GM23338 (cell line): ENCODE measurements around the gene ITPRIP. TPM values are rescaled to one million over a fixed set of nuclear protein-coding genes. Genes with fewer than 3 reads are reported as not detected.

Source experiments
- ATAC-seq: fragments of 200-7000 bp; cut with Tn5 transposase; 3 replicates; pipeline ENCODE4 v1.9.1; 2020
- DNase-seq: peaks from one replicate; pipeline ENCODE4 v3.0.0-alpha.2; 2015; ENCODE audit warnings: low spot score
- H2AFZ ChIP-seq: fragments of 200-600 bp; sonication (generic); 2 replicates; pipeline ENCODE4 v1.8.0; 2016; ENCODE audit warnings: antibody characterized with exemption, mild to moderate bottlenecking, moderate library complexity
- H3F3A ChIP-seq: fragments of 200-600 bp; sonication (generic); replicated peaks from 2 replicates; pipeline ENCODE4 v1.8.0; 2017; ENCODE audit warnings: antibody characterized with exemption, mixed run types, low read depth
- H3K27ac ChIP-seq: fragments of 200-600 bp; sonication (generic); 2 replicates; pipeline ENCODE4 v1.6.1; 2016; ENCODE audit warnings: low read depth
- H3K27me3 ChIP-seq: fragments of 200-600 bp; sonication (generic); 2 replicates; pipeline ENCODE4 v1.8.0; 2016; ENCODE audit warnings: mild to moderate bottlenecking, mixed run types, moderate library complexity; ENCODE audit not compliant: insufficient read depth
- H3K36me3 ChIP-seq: fragments of 200-600 bp; sonication (generic); 2 replicates; pipeline ENCODE4 v1.8.0; 2016; ENCODE audit warnings: mild to moderate bottlenecking; ENCODE audit not compliant: insufficient read depth
- H3K4me1 ChIP-seq: fragments of 200-600 bp; sonication (generic); 2 replicates; pipeline ENCODE4 v1.8.0; 2016; ENCODE audit warnings: mild to moderate bottlenecking, moderate library complexity; ENCODE audit not compliant: insufficient read depth
- H3K4me2 ChIP-seq: fragments of 200-600 bp; sonication (generic); 2 replicates; pipeline ENCODE4 v1.7.1; 2017; ENCODE audit warnings: mixed run types
- H3K4me3 ChIP-seq: fragments of 200-600 bp; sonication (generic); 2 replicates; pipeline ENCODE4 v1.6.1; 2016; ENCODE audit warnings: mixed run types
- H3K79me2 ChIP-seq: fragments of 200-600 bp; sonication (generic); replicated peaks from 2 replicates; pipeline ENCODE4 v1.8.0; 2017; ENCODE audit warnings: mild to moderate bottlenecking; ENCODE audit not compliant: insufficient read depth
- H3K9me2 ChIP-seq: fragments of 200-600 bp; sonication (generic); 2 replicates; pipeline ENCODE4 v1.8.0; 2017; ENCODE audit not compliant: insufficient read depth
- H4K20me1 ChIP-seq: fragments of 200-600 bp; sonication (generic); replicated peaks from 2 replicates; pipeline ENCODE4 v1.8.0; 2017; ENCODE audit warnings: mild to moderate bottlenecking; ENCODE audit not compliant: insufficient read depth
- H3K27ac Mint-ChIP-seq: 2 replicates; pipeline ENCODE4 v1.8.0; 2020; ENCODE audit warnings: inconsistent platforms, mild to moderate bottlenecking, moderate library complexity, mixed read lengths
- H3K27me3 Mint-ChIP-seq: 3 replicates; pipeline ENCODE4 v1.8.0; 2022; ENCODE audit warnings: low read depth, mild to moderate bottlenecking, moderate library complexity, mixed read lengths, inconsistent platforms; ENCODE audit not compliant: insufficient read depth, poor library complexity
- H3K36me3 Mint-ChIP-seq: 3 replicates; pipeline ENCODE4 v1.8.0; 2021; ENCODE audit warnings: low read depth, mild to moderate bottlenecking, inconsistent platforms, moderate library complexity, mixed read lengths
- H3K4me1 Mint-ChIP-seq: 3 replicates; pipeline ENCODE4 v1.8.0; 2020; ENCODE audit warnings: mild to moderate bottlenecking, inconsistent platforms, mixed read lengths
- H3K4me3 Mint-ChIP-seq: 3 replicates; pipeline ENCODE4 v1.8.0; 2021; ENCODE audit warnings: moderate library complexity, mild to moderate bottlenecking, inconsistent platforms, mixed read lengths
- H3K9me3 Mint-ChIP-seq: 3 replicates; pipeline ENCODE4 v1.8.0; 2020; ENCODE audit warnings: moderate library complexity, mild to moderate bottlenecking, inconsistent platforms, mixed read lengths
- CREB1 ChIP-seq: fragments of 250-450 bp; sonication (Bioruptor Pico); IDR thresholded peaks from 2 replicates; pipeline ENCODE4 v1.5.0; 2020; ENCODE audit warnings: low read depth, mild to moderate bottlenecking, moderate library complexity
- CTCF ChIP-seq, 2 experiments: fragments of 200-600 bp in 1 of 2; sonication (generic) in 1 of 2; conservative IDR thresholded peaks; 2 replicates each; pipeline versions ENCODE4 v1.5.1 to v1.6.1; 2016 to 2017; ENCODE audit warnings: antibody characterized with exemption in 2 of 2, low read depth in 2 of 2, mild to moderate bottlenecking in 2 of 2, moderate library complexity in 1 of 2
- ETS1 ChIP-seq: IDR thresholded peaks from 2 replicates; pipeline ENCODE4 v1.6.1; 2016; ENCODE audit warnings: antibody characterized with exemption
- EZH2 ChIP-seq: fragments of 200-600 bp; sonication (generic); IDR thresholded peaks from one replicate; pipeline ENCODE4 v1.8.0; 2017; ENCODE audit warnings: antibody characterized with exemption, mild to moderate bottlenecking, low read depth; ENCODE audit not compliant: unreplicated experiment
- EZH2phosphoT487 ChIP-seq: fragments of 200-600 bp; sonication (generic); IDR thresholded peaks from one replicate; pipeline ENCODE4 v1.8.1; 2018; ENCODE audit warnings: antibody characterized with exemption; ENCODE audit not compliant: unreplicated experiment
- JUNB ChIP-seq: IDR thresholded peaks from one replicate; pipeline ENCODE4 v1.6.1; 2016; ENCODE audit warnings: antibody characterized with exemption; ENCODE audit not compliant: unreplicated experiment
- NANOG ChIP-seq: IDR thresholded peaks from 2 replicates; pipeline ENCODE4 v1.6.1; 2016; ENCODE audit warnings: antibody characterized with exemption, borderline replicate concordance
- POLR2AphosphoS5 ChIP-seq: IDR thresholded peaks from 2 replicates; pipeline ENCODE4 v1.6.1; 2016; ENCODE audit warnings: antibody characterized with exemption, low read depth
- REST ChIP-seq: IDR thresholded peaks from one replicate; pipeline ENCODE4 v1.6.1; 2018; ENCODE audit warnings: antibody characterized with exemption; ENCODE audit not compliant: unreplicated experiment
- STAT1 ChIP-seq: IDR thresholded peaks from one replicate; pipeline ENCODE4 v1.6.1; 2016; ENCODE audit warnings: antibody characterized with exemption; ENCODE audit not compliant: unreplicated experiment
- ZNF114 ChIP-seq: fragments of 250-450 bp; sonication (Bioruptor Pico); IDR thresholded peaks from 2 replicates; pipeline ENCODE4 v1.5.0; 2020; ENCODE audit warnings: mild to moderate bottlenecking, moderate library complexity
- ZNF331 ChIP-seq: fragments of 250-450 bp; sonication (Bioruptor Pico); IDR thresholded peaks from 2 replicates; pipeline ENCODE4 v1.5.0; 2020; ENCODE audit warnings: low read depth, mild to moderate bottlenecking, moderate library complexity
- ZNF462 ChIP-seq: fragments of 250-450 bp; sonication (Bioruptor Pico); IDR thresholded peaks from 2 replicates; pipeline ENCODE4 v1.5.0; 2020; ENCODE audit warnings: mild to moderate bottlenecking, moderate library complexity
- polyA plus RNA-seq: library from polyadenylated mRNA; unstranded; fragments of >200 nt; fragmentation: Nextera tagmentation; extraction: Ambion mirVana; gene quantifications from 2 replicates; pipeline ENCODE4 v1.2.1, GENCODE V29; 2016
- total RNA-seq: library from RNA; depleted of rRNA; stranded (reverse); fragments of >200 nt; shearing (Covaris generic); gene quantifications from 2 replicates; pipeline ENCODE4 v1.2.3, GENCODE V29; 2014

ITPRIP gene
- total and polyA plus RNA-seq, 2 experiments from 2014 or later, result 6.9 to 15.2 TPM

GRCh38 chr10:104321226-104321625 lies 17.0 kb downstream of the ITPRIP start:
- H3K4me3 ChIP-seq, result no peak overlapping the region
- peaks cover 20% of the 10 kb centered on the region; the same call in 1 of the 2 replicates for H4K20me1 ChIP-seq
- H3K79me2 ChIP-seq, result peaks cover 98% of the 10 kb centered on the region
- DNase-seq (no peak), ATAC-seq (no peak)
- H3K9me2 ChIP-seq, result 0 out of 2 replicates have a peak, but pooled peaks cover 2% of the 10 kb centered on the region
- H2AFZ ChIP-seq, result no peak overlapping the region
- H3K4me2 ChIP-seq, result no peak overlapping the region
- Mint-ChIP-seq H3K4me1 (peaks cover 81% of the 10 kb centered on the region), H3K9me3 (no peaks in the 10 kb centered on the region; the same call in 2 of the 3 replicates), H3K27me3 (peaks cover 14% of the 10 kb centered on the region), H3K4me3 (no peak overlapping the region), H3K27ac (no peak overlapping the region; the same call in 1 of the 2 replicates), H3K36me3 (peaks cover 33% of the 10 kb centered on the region)
- H3K36me3 ChIP-seq, result no peaks in the 10 kb centered on the region
- H3K4me1 ChIP-seq, result peaks cover 64% of the 10 kb centered on the region
- H3F3A ChIP-seq, result no peaks in the 10 kb centered on the region
- no peaks in the 10 kb centered on the region for H3K27me3 ChIP-seq
- H3K27ac ChIP-seq, result no peak overlapping the region
- TF ChIP-seq ETS1, result no peak
- TF ChIP-seq ZNF114 (CRISPR knock-in tag), result no peak
- TF ChIP-seq ZNF462, result no peak
- TF ChIP-seq EZH2, result no peak
- no peak for TF ChIP-seq REST
- TF ChIP-seq CREB1 (CRISPR knock-in tag), result no peak
- no peak for TF ChIP-seq ZNF331 (CRISPR knock-in tag)
- no peak for TF ChIP-seq POLR2AphosphoS5
- TF ChIP-seq JUNB, result no peak
- no peak for TF ChIP-seq STAT1
- TF ChIP-seq EZH2phosphoT487, result no peak
- TF ChIP-seq CTCF (conservative IDR thresholded peaks at IDR 0.05; ENCODE audit: low read depth in 2 of 2), result no peak
- TF ChIP-seq NANOG, result no peak
